ENCODE data around the gene MRPS2. TPM values are rescaled to one million over a fixed set of nuclear protein-coding genes. Genes with fewer than 3 reads are reported as not detected.

MRPS2 gene
- total RNA-seq, 1 experiment from 2014 or later = 81.0 TPM

GRCh38 chr9:135507104-135508035, 6.9 kb downstream of the MRPS2 start:
- Mint-ChIP-seq H3K36me3 (ENCODE audit: insufficient read depth in 1 of 3, low read depth in 3 of 3) (peaks cover 10 to 28% (median 28%) of the 10 kb centered on the region in 3 experiments; a peak in 6 of 7 replicates), H3K4me3 (no peak overlapping the region), H3K4me1 (peaks cover 2 to 8% of the 10 kb centered on the region in 2 experiments; a peak in 1 of 4 replicates), H3K27ac (peak overlapping the region in 1 of 3 experiments; percentile 74; a peak in 2 of 7 replicates), H3K9me3 (no peaks in the 10 kb centered on the region; a peak in 1 of 5 replicates), H3K27me3 (ENCODE audit: low read depth) (no peaks in the 10 kb centered on the region)
- Histone ChIP-seq H2AK5ac (ENCODE audit: insufficient read length, low read length) (no peak overlapping the region), H2BK20ac (ENCODE audit: low read depth, low read length, poor library complexity, severe bottlenecking) (no peak overlapping the region), H2BK15ac (ENCODE audit: low read depth, low read length) (no peak overlapping the region; the same call in 1 of the 2 replicates), H3K4me2 (ENCODE audit: insufficient read depth, insufficient read length, low read length) (no peak overlapping the region), H2BK120ac (ENCODE audit: low read depth, low read length, poor library complexity, severe bottlenecking) (no peak overlapping the region), H3T11ph (ENCODE audit: low read length) (no peak overlapping the region), H3K14ac (ENCODE audit: insufficient read depth, low read length) (no peak overlapping the region), H4K91ac (ENCODE audit: insufficient read length, low read depth, low read length) (no peak overlapping the region), H3K9me3 (ENCODE audit: control insufficient read depth, low read depth, low read length) (no peaks in the 10 kb centered on the region), H3K4ac (ENCODE audit: low read depth, low read length) (no peak overlapping the region), H2BK12ac (ENCODE audit: insufficient read length, low read depth, low read length) (no peak overlapping the region), H2AFZ (ENCODE audit: low read length) (no peak overlapping the region), H3K18ac (ENCODE audit: insufficient read length, low read depth, low read length) (no peak overlapping the region), H3K79me2 (ENCODE audit: insufficient read depth, low read length) (no peaks in the 10 kb centered on the region), H3K9ac (ENCODE audit: extremely low read depth, insufficient read length, low read length) (no peak overlapping the region), H4K5ac (ENCODE audit: insufficient read length, low read depth, low read length) (no peak overlapping the region), H4K20me1 (ENCODE audit: control insufficient read depth, insufficient read depth, insufficient read length) (no peaks in the 10 kb centered on the region), H3K27me3 (ENCODE audit: insufficient read depth, low read length) (no peaks in the 10 kb centered on the region), H3K23me2 (ENCODE audit: insufficient read length, low read depth, low read length, poor library complexity, severe bottlenecking) (no peaks in the 10 kb centered on the region), H2BK5ac (ENCODE audit: insufficient read length, low read length) (no peak overlapping the region), H3K27ac (ENCODE audit: insufficient read length, low read depth, low read length) (no peak overlapping the region), H3K23ac (ENCODE audit: insufficient read length, low read depth, low read length) (no peak overlapping the region), H3K79me1 (ENCODE audit: insufficient read depth, low read depth, low read length, poor library complexity, severe bottlenecking) (no peaks in the 10 kb centered on the region), H3K56ac (ENCODE audit: insufficient read length, low read depth, low read length) (no peak overlapping the region), H3K4me1 (ENCODE audit: insufficient read depth, low read length) (0 out of 2 replicates have a peak, but pooled peaks cover 2% of the 10 kb centered on the region), H4K8ac (replicated peaks; ENCODE audit: insufficient read length, low read depth, low read length) (no peak overlapping the region)
- TF ChIP-seq, protein P1, sequence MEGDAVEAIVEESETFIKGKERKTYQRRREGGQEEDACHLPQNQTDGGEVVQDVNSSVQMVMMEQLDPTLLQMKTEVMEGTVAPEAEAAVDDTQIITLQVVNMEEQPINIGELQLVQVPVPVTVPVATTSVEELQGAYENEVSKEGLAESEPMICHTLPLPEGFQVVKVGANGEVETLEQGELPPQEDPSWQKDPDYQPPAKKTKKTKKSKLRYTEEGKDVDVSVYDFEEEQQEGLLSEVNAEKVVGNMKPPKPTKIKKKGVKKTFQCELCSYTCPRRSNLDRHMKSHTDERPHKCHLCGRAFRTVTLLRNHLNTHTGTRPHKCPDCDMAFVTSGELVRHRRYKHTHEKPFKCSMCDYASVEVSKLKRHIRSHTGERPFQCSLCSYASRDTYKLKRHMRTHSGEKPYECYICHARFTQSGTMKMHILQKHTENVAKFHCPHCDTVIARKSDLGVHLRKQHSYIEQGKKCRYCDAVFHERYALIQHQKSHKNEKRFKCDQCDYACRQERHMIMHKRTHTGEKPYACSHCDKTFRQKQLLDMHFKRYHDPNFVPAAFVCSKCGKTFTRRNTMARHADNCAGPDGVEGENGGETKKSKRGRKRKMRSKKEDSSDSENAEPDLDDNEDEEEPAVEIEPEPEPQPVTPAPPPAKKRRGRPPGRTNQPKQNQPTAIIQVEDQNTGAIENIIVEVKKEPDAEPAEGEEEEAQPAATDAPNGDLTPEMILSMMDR (conservative IDR thresholded peaks at IDR 0.05) = no peak
- DNase-seq = peak; percentile 26
- no CpG with 5 or more reads among the region's 23 CpGs for WGBS (ENCODE audit: extremely low coverage, insufficient read length, low lambda C conversion rate)

Data from H9 (cell line).